Ectodermal cell (in vitro differentiated cells): ENCODE measurements around the gene TUBB.

ENCODE experiments used
- H3K27ac ChIP-seq: 2 replicates; pipeline ENCODE4 v1.7.0; 2013; ENCODE audit warnings: mild to moderate bottlenecking, low read depth, low read length; ENCODE audit not compliant: insufficient read depth, poor library complexity, severe bottlenecking
- H3K27me3 ChIP-seq: 2 replicates; pipeline ENCODE4 v1.7.0; 2013; ENCODE audit warnings: mild to moderate bottlenecking, low read length; ENCODE audit not compliant: insufficient read depth, control insufficient read depth, poor library complexity, severe bottlenecking
- H3K36me3 ChIP-seq: one replicate; pipeline ENCODE4 v1.7.0; 2013; ENCODE audit warnings: low read length; ENCODE audit not compliant: control insufficient read depth, insufficient read depth
- H3K4me1 ChIP-seq: one replicate; pipeline ENCODE4 v1.7.0; 2013; ENCODE audit warnings: low read length; ENCODE audit not compliant: control insufficient read depth, insufficient read depth
- H3K4me3 ChIP-seq: 2 replicates; pipeline ENCODE4 v1.7.0; 2013; ENCODE audit warnings: low read depth, low read length, control low read depth; ENCODE audit not compliant: insufficient read depth
- H3K9me3 ChIP-seq: 2 replicates; pipeline ENCODE4 v1.7.0; 2013; ENCODE audit warnings: mild to moderate bottlenecking, low read length, moderate library complexity; ENCODE audit not compliant: control insufficient read depth
- WGBS, 2 experiments: methylation state at CpG; one replicate each; pipeline ENCODE4 v1.1.7; 2013; ENCODE audit warnings: missing lambda C conversion rate in 2 of 2; 5-methylcytosine and 5-hydroxymethylcytosine counted together

The TUBB gene

DNA sequence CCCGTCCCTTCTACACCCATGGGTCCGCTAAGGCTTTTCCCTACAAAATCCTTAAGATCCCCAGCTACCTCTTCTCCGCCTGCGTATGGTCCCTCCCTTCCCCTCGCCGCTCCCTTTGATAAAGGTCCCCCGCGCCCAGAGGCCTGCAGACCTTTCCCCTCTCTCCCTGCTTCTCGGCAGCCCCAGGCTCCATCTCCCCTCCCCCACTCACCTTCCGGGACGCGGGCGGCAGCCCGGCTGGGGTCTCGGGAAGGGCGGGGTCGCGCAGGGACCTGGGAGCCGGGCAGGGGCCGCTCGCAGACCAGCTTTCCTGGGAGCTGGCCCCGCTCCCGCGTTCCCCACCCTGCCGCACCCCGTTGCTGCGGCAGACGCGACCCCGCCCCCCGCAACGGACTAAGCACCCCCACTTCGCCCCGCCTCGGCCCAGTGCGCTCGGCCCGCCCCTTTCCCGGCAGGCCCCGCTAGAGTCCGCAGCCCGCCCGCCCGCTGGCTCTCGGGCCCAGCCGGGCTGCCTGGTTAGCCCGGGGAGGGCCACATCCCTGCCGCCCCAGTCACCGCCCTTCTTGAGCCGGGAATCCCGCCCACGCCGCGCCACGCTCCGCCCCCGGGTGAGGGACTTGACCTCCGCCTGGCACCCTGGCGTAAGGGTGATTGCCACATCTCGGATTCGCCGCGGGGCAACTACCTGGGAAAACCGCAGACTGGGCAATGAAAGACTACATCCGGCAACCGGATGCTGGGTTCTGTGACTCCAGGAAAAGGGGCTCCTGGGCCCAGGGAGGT is 22.4 kb downstream of the TUBB start, which contains the start of gene FLOT1:
FLOT1 (minus strand) TSS at position 372 of the 783 bp plus-strand sequence. CDS start 498 bp downstream, outside the sequence.
- Histone ChIP-seq H3K27ac (peak within 1 kb of the TSS; percentile 56), H3K9me3 (no peaks in the 10 kb centered on the region), H3K4me1 (peaks cover 9% of the 10 kb centered on the region), H3K4me3 (peak within 1 kb of the TSS; percentile 77), H3K36me3 (peaks cover 14% of the 10 kb centered on the region), H3K27me3 (peaks cover 18% of the 10 kb centered on the region)
- 0% methylated on average over 66 of the region's 66 CpGs for WGBS, 2 experiments

GRCh38 chr6:30743099-30744053 is 23.2 kb downstream of the TUBB start:
- Histone ChIP-seq H3K9me3 (no peaks in the 10 kb centered on the region), H3K4me1 (peaks cover 9% of the 10 kb centered on the region), H3K36me3 (peaks cover 14% of the 10 kb centered on the region), H3K4me3 (peak overlapping the region; percentile 77), H3K27me3 (peaks cover 18% of the 10 kb centered on the region), H3K27ac (peak overlapping the region; percentile 56)
- 1% methylated on average over 54 to 55 of the region's 55 CpGs for WGBS, 2 experiments

- WGBS, 2 experiments = 0 to 1% methylated on average over 54 of the region's 54 CpGs
- H3K27ac ChIP-seq = no peak within 1 kb of the TSS
These were observed 24.1 kb downstream of the TUBB start, which contains the start of gene IER3 for GRCh38 chr6:30744054-30744805. Gene IER3, minus strand, starts transcription at chr6:30744547. Its CDS starts 29 bp downstream, at chr6:30744518.

GRCh38 chr6:30747300-30747687 is 27.1 kb downstream of the TUBB start:
- H3K27ac ChIP-seq = no peak overlapping the region
- 93 to 96% methylated on average over 1 of the region's 1 CpG for WGBS, 2 experiments

More at GRCh38 chr6:30744054-30744805, 24.1 kb downstream of the TUBB start, which contains the start of gene IER3:
- H3K9me3 ChIP-seq = no peaks in the 10 kb centered on the region
- peak within 1 kb of the TSS; percentile 77 for H3K4me3 ChIP-seq
- H3K27me3 ChIP-seq = peaks cover 18% of the 10 kb centered on the region
- H3K36me3 ChIP-seq = peaks cover 7% of the 10 kb centered on the region
- H3K4me1 ChIP-seq = peaks cover 14% of the 10 kb centered on the region

DNA sequence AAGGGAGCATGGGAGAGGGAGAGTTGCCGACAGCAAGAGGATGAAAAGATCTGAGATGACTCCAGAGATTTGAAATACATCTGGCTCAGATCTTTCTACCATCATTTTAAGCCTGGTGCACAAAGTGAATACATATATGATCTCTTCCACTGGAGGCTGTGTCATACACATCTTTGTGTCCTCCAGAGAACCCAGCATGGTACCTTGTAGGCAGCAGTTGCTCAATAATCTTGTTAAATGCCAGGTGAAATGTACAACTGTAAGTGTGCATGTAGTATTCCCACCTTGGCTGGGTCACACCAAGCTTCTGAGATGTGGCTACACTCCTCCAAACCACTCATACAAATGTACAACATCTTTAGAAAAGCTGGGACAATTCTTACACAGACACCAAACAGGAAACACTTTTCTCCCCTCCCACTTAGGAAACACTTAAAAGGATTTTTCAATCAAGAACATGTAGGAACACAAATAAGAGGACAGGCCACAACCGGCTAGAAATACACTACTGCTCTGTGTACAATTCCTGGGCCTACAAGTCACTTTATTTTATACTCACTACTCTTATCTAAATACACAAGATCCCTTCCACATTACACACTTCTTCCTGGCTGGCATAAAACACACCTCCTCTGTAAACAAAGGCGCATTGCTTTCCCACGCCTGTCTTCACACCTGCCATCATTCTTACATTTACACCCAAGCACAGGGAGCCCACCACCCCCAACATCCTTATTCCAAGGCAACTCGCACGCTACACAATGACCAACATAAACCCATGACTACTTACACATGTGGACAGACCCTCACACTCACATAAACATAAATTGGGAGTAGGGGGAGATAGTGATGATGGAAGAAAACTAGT is 28.0 kb downstream of the TUBB start:
- WGBS, 2 experiments = 88 to 96% methylated on average over 6 of the region's 6 CpGs

More at GRCh38 chr6:30747300-30747687, 27.1 kb downstream of the TUBB start:
- Histone ChIP-seq H3K4me1 (peaks cover 6% of the 10 kb centered on the region), H3K36me3 (no peaks in the 10 kb centered on the region), H3K27me3 (peaks cover 18% of the 10 kb centered on the region), H3K9me3 (no peaks in the 10 kb centered on the region), H3K4me3 (no peak overlapping the region)

GRCh38 chr6:30748851-30749540 is 28.8 kb downstream of the TUBB start:
- WGBS, 2 experiments = 81% methylated on average over 8 of the region's 8 CpGs
- H3K4me1 ChIP-seq = peaks cover 6% of the 10 kb centered on the region
- H3K27me3 ChIP-seq = peaks cover 4% of the 10 kb centered on the region
- no peaks in the 10 kb centered on the region for H3K9me3 ChIP-seq
- H3K36me3 ChIP-seq = no peaks in the 10 kb centered on the region
- no peak overlapping the region for H3K4me3 ChIP-seq
- H3K27ac ChIP-seq = no peak overlapping the region

More for the DNA sequence above, 28.0 kb downstream of the TUBB start:
- H3K36me3 ChIP-seq = no peaks in the 10 kb centered on the region
- H3K27ac ChIP-seq = no peak overlapping the region
- peaks cover 12% of the 10 kb centered on the region for H3K27me3 ChIP-seq
- no peak overlapping the region for H3K4me3 ChIP-seq
- peaks cover 6% of the 10 kb centered on the region for H3K4me1 ChIP-seq
- no peaks in the 10 kb centered on the region for H3K9me3 ChIP-seq

- 92 to 93% methylated on average over 12 of the region's 12 CpGs for whole genome bisulfite sequencing, 2 experiments
- H3K36me3 ChIP-seq = no peaks in the 10 kb centered on the region
- peaks cover 6% of the 10 kb centered on the region for H3K4me1 ChIP-seq
- H3K9me3 ChIP-seq = no peaks in the 10 kb centered on the region
- H3K4me3 ChIP-seq = no peak overlapping the region
- H3K27ac ChIP-seq = no peak overlapping the region
- no peaks in the 10 kb centered on the region for H3K27me3 ChIP-seq
These were observed 29.6 kb downstream of the TUBB start for GRCh38 chr6:30749554-30750378.

GRCh38 chr6:30750379-30750668 is 30.2 kb downstream of the TUBB start:
- Histone ChIP-seq H3K36me3 (no peaks in the 10 kb centered on the region), H3K27ac (no peak overlapping the region), H3K4me1 (peaks cover 6% of the 10 kb centered on the region), H3K27me3 (no peaks in the 10 kb centered on the region), H3K9me3 (no peaks in the 10 kb centered on the region), H3K4me3 (no peak overlapping the region)
